Activated T-helper 1 cell treated with anti-CD3 and anti-CD28 coated beads, Interleukin-2, amount 50 U/mL, for 16 hours (primary cell): ENCODE results near the gene HLA-DQA2.
"Not testable (repeated sequence)": the region's sequence is repeated elsewhere in the genome, so short reads cannot be mapped to it uniquely, and the experiment has no call there.

Experiments used
- DNase-seq, 2 donors: peaks; one replicate each; pipeline ENCODE4 v3.0.0-alpha.2; 2020; ENCODE audit warnings: low read depth in 1 of 2, low spot score in 1 of 2

HLA-DQA2 gene

DNA sequence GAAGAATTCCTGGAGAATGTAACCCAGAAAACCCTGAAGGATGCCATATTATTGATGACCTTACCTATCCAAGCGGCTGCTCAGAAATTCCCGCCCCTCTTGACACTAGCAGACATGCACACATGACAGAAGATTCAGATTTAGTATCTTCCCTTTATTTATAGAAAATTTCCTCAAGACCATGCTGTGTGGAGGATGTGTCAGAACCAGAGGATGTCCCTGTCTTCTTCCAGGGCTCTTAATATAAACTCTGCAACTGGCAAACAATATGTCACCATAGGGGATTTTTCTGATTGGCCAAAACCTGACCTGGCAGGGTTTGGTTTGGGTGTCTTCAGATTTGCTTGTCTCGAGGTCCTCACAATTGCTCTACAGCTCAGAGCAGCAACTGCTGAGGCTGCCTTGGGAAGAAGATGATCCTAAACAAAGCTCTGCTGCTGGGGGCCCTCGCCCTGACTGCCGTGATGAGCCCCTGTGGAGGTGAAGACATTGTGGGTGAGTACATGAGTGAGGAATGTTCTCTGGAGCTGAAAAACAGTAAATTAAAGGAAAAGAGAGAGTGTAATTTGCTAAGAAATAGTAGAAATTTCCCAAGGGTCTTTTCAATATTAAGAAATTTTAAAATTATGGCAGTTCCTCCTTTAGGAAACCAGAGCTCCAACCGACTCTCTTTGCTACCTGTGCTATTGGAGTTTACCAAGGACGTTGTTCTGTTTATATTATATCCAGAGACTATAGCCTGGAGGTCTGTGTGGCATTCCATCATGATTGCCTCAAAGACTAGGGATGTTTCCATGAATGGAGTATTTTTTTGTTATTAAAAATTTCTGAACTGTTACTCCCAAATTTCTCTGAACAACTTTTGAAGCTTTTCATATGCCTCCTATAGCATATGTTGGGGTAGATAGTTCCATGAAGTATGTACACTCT lies at the start of gene HLA-DQA2:
Gene HLA-DQA2, plus strand, starts transcription at position 361 of the 930 bp plus-strand sequence. Its CDS starts 53 bp downstream, at position 414.
- no peak for DNase-seq

DNA sequence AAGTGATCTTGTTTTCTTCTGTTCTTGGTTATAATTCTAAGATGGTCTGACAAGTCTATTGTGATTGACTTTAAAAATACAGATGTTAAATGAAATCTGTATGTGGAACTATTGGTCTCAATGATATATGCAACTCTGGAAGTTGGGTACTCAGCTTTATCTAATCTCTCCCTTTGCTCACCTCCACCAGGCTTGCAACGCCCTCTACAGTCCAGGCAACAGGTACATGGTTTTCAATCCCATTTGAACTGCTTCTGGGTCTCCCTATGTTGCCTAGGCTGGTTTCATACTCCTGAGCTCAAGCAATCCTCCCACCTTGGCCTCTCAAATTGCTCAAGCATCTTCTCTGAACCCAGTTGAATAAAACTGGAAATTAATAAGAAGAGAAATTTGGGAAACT lies 49.2 kb upstream of the HLA-DQA2 start:
- DNase-seq: no peak

DNA sequence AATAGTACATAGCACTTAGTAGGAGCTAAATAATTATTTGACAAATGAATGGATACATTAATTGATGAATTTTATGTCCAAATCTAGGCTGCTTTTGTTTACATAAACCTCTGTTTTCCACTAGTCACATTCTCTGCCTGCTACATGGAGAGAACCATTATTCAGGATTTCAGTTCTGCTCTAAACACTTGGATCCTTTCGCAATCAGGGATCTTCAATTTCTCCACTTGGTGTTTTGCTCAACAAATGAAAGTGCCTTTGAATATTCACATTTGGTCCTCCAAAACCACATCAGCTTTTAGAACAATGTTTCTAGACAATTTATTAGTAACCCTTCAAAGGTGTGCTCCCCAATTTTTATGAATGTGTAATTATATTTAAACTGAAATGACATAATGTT lies 44.2 kb upstream of the HLA-DQA2 start:
- no peak for DNase-seq

DNA sequence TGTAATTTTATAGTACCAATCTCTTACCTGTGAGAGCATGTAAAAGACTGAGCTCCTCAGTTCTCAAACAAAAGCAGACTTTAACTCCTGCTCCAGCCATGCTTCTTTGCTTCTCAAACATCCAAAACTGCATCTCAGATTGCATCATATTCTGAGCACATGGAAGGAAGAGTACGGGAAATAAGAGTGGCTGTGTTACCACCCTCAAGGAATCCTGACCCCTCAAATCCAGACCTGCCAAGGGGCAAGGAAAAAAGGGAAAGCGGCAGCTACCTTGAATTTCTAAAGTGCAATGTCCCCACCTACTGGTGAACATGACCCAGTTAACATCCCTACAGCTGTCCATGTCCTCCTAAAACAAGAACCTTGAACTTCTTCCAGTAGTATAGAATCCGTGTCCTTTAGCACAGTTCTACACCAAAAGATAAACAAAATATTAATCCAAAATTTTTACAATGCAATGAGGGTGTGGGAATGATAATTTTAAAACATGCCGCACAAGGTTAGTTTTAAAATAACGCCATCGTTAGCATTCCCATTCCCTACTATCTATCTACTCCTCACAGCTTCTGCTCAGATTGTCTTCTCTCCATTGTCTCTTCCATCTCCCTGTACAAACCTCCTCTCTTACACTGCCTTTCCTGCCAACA lies 40.7 kb upstream of the HLA-DQA2 start:
- DNase-seq: no peak

DNA sequence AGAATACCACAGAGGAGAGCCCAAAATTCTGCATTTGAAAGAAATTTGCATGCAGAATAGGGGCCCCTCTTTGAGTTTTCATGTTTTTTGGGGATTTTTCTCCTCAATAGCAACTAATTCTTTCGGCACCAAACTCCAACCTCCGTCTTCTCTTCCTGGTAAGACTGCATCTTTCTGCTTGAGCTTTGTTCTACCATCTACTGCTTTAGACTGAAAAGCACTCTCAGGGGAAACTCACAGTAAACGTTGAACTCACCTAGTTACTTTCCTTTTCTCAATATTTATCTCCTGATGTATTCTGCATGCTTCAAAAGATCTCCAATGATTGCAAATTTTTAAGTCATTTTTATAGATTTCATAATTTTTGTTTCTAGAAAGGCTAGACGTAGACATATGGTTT lies 37.8 kb upstream of the HLA-DQA2 start:
- DNase-seq: no peak

DNA sequence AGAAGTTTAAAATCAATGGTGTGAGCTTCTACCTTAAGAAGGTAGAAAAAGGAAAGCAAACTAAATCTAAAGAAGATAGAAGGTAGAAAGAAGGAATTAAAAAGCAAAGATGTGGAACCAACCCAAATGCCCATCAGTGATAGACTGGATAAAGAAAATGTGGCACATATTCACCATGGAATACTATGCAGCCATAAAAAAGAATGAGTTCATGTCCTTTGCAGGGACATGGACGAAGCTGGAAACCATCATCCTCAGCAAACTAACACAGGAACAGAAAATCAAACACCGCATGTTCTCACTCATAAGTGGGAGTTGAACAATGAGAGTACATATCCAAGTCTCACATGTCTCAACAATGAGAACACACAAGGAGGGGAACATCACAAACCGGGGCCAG lies 36.0 kb upstream of the HLA-DQA2 start:
- not testable (repeated sequence) for DNase-seq

DNA sequence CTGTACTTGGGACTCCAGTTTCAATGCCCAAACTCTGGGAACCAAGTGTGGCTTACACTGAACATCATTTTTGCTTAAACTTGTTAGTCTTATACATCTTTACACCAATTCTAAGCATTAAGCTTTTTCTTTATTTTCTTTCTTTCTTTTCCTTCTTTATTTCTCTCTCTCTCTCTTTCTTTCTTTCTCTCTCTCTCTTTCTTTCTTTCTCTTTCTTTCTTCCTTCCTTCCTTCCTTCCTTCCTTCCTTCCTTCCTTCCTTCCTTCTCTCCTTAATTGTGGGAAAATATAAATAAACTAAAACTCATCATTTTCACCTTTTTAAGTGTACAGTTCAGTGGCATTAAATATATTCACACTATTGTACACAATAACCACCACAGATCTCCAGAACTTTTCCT lies 31.6 kb upstream of the HLA-DQA2 start:
- DNase-seq: no peak

DNA sequence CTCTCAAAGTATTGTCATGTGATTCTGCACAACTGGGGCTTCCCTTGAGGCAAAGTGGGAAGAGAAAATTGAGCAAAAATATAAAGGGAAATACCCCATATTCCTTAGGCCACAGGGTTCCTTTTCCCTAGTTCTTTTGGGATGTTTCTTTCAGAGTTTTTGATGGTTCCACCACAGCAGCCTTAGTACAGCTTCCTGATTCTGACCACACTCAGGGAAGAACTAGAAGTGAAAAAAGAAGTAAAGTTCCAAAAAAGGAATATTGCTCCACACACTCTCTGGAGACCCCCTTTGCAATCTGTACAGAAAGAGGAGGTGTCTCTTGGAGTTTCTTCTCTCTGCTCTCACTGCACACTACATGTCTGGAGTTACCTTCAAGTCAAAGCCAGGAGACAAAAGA lies 27.9 kb upstream of the HLA-DQA2 start:
- no peak for DNase-seq

DNA sequence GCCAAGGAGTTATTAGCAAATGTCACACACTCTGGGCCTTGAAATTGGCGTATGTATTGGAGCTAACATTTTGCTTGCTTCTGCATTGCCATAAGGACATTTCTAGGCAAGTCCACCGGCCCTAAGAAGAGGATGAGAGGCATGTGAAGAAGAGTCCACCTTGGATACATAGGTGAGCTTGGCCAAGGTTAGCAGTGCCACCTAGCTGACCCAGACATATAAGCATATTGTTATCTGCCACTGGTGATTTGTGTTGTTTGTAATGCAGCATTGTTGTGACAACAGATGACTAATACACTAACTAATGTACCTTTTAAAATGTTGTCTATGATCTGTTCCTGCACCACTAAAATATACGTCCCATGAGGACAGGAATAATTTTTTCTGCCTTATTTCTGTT lies 24.8 kb upstream of the HLA-DQA2 start:
- DNase-seq: no peak

DNA sequence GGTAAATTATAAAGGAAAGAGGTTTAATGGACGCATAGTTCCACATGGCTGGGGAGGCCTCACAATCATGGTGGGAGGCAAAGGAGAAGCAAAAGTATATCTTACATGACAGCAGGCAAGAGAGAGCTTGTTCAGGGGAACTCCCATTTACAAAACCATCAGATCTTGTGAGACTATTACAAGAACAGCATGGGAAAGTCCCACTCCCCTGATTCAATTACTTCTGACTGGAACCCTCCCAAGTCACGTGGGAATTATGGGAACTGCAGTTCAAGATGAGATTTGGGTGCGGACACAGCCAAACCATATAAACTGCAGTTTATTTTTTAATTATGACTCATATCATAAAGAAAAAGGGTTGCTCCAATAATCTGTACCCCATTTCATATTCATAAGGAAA lies 22.3 kb upstream of the HLA-DQA2 start:
- DNase-seq: no peak

DNA sequence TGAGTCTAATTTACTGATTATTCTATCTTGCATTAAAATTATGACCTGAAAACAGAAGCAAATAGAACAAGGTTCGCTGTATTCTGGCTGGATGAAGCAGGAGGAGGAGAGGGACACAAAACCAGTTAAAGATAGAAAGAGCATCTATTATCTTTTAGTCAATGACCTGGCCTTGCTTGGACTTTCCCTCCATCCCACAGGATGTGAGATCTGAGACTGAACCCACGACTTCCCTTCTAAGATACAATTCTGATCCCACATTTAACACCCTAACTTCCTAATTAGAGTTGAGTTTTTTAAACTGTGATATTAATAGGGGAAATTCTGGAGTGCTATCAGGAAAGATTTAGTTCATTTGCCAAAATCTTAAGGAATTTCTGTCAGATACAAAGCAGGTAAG lies 3.1 kb upstream of the HLA-DQA2 start:
- DNase-seq: no peak

DNA sequence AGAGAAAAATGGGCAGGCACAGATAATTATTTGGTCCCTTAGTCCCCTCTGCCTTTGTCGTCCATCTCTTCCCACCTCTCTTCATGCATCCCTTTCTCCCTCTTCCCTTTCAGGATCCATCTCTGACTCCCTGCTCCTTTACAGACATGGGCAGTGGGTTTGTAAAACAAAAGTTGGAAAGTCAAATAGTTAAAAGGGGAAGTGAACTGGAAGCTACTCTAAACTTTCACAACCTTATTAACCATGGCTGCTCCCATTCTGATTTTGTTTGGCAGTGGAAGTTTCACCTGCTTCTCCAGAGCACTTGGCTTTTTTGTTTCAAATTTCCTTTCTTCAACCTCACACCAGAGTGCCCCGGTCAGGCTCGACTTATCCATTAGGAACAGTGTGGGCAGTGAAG lies 1.2 kb downstream of the HLA-DQA2 start:
- DNase-seq: no peak

DNA sequence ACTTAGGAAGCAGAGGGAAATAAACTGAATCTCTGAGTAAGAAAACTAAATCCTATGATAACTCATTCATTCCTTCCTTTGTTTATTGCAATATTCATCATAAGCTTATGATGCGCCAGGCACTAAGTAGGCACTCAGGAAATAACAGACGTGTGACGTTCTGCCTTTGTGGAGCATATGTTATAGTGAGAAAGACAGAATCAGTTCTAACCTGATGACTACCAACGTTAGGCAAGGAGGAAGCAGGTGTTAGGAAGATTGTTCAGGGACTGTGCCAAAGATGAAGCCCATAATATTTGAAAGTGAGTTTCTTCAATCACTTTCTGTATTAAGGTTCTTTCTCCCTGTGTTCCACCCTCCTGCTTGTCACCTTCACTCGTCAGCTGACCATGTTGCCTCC lies 3.6 kb downstream of the HLA-DQA2 start:
- no peak for DNase-seq

DNA sequence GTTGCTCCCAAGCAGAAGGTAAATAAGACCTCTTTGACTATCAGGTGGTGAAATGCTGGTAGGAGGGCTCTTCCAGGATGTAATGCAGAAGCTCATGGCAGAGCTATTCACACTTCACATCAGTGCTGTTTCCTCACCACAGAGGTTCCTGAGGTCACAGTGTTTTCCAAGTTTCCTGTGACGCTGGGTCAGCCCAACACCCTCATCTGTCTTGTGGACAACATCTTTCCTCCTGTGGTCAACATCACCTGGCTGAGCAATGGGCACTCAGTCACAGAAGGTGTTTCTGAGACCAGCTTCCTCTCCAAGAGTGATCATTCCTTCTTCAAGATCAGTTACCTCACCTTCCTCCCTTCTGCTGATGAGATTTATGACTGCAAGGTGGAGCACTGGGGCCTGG lies 4.5 kb downstream of the HLA-DQA2 start:
- DNase-seq: not testable (repeated sequence)

DNA sequence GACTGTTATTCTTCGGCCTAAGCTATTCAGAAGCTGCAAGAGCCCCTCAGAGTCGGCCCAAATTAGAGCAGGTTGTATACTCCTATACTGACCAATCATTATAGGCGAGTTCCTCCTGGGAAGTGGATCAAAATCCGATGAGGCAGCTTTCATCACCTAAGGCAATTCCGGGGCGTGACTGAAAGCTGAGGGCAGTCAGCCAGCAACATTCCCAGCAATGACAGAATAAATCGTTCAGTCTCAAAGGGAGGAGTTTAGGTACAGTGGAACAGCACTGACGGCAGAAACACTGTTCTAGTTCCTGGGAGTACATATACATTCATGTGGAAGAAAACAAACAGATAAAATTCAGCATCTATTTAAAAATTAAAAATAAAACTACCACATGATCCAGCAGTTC lies 11.4 kb downstream of the HLA-DQA2 start:
- no peak for DNase-seq

DNA sequence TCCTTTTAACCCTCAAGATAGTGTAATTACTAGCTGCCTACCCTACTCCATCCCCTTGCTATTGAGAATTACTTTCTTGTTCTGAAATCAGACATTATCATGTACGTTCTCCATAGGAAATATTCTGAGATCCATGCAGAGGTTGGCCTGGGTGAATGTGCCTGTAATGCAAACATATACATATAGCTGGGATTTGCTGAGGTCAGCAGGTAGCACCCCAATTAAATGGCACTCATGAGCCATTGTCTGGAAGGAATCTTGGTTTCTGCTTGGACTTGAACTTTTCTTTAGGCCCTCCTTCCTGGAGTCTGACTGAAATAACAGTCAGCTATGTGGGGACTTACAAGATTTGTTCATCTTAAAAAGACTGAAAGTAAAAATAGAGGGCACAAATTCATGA lies 18.5 kb downstream of the HLA-DQA2 start:
- no peak for DNase-seq

DNA sequence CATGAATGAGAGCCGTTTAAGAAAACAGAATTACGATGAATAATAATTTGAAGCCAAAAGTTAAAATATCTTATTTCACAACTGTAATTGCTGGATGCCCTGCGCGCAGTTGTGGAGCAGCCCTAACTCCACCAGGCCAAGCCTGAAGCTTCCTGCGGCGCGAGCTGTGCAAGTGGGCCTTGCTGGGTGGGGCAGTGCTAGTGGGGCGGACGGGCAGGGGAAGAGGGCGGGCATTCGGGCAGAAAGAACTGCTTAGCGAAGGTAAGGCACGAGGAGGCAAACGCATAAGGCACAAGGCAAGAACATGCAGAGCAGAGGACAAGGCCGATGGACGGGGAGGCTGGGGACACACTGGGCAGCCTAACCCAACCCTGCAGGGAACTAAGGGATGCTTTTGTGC lies 19.9 kb downstream of the HLA-DQA2 start:
- no peak for DNase-seq

DNA sequence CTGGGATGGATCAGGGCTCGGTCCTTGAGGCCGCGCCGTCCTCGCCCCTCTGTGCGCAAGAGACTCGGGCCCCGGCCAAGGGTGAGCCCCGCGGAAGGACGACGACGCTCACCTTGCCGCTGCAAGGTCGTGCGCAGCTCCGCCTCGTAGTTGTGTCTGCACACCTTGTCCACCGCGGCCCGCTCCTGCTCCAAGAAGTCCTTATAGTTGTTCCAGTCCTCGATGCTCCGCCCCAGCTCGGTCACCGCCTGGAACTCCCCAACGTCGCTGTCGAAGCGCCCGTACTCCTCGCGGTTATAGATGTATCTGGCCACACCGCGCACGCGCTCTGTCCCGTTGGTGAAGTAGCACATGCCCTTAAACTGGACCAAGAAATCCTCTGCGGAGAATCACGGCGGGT lies 20.4 kb downstream of the HLA-DQA2 start:
- no peak for DNase-seq

DNA sequence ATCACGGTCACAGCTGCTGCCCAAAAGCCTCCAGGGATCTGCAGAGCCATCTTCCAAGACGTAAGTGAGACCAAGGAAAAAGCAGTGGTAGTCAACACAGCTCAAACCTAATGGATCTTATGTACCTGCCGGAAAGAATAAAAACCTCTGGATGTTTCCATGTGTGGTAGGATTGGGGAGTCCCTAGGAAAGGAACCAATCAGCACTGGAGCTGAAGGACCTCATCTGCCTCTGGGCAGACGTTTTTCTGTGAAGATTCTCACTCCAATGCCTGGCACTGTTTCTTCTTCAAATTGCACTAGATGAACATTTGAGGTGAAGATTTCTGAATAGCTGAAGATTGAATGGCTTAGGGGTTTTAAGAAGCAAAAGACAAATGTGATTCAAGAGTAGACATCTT lies 22.2 kb downstream of the HLA-DQA2 start, which contains the start of gene HLA-DQB2:
Gene HLA-DQB2, minus strand, starts transcription at position 112 of the 400 bp plus-strand sequence. Its CDS starts 62 bp downstream, at position 50.
- DNase-seq: no peak

DNA sequence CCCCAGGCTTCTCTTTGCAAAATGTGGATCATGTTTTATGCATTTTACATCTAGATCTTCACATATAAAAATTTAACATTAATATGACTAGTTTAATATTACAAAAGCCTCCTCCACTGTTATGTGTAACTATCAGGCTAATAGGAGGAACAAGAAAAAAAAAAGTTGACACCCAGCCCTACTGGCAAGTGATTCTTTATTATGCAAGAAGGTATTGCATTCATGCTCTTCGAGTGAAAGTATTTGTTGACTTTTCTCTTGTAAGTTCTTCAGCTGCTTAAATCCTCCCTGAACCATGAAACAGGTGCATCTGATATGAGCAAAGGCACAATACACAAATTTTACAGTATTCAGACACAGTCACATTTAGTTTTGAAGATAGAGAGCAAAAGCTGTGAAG lies 22.9 kb downstream of the HLA-DQA2 start:
- no peak for DNase-seq

DNA sequence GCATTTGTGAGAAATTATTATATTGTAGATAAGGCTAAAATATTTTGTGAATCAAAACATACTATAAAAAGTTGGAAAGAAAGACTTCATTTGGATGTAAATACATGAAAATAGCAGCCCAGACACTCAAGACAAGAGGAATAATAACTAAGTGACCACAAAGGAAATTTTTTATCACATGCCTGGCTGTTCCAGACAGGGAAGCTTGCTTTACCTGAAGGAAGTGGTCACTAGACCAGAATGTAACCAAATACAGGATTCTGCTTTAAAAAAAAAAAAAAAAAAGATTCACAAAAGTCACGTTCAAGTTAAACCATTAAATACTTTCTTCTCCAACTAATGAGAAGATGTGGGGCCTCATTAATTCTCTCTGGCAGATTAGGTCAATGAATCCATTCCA lies 31.5 kb downstream of the HLA-DQA2 start:
- no peak for DNase-seq

DNA sequence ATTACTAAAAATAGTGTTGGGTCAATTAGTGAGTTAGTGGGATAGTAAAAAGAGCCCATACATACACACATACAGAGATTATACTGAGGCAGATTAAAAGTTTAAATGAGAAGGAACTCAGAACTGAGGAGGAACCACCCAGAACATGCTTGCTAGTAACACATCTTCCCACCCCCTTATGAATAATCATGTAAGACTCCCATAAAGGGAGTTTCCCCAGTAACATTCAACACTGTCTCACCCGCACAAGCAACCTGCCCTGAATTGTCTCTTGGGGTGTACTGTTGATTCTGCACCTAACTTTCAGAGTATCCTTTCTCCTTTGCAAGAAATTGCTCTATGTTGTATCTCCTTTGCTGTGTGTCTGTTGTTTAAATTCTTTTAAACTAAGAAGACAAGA lies 33.2 kb downstream of the HLA-DQA2 start:
- DNase-seq: no peak
